Anterior cingulate cortex (tissue), 58 donors: ENCODE data around the gene MAGI1.
"Not testable (repeated sequence)": the region's sequence is repeated elsewhere in the genome, so short reads cannot be mapped to it uniquely, and the experiment has no call there.

Experiments used
- DNase-seq, 58 donors: peaks; one replicate each; lab custom pipeline; 2025; lab: John Stamatoyannopoulos, UW

Gene MAGI1

GRCh38 chr3:65531499-65531898 lies 507.2 kb downstream of the MAGI1 start:
- no peak for DNase-seq

DNA sequence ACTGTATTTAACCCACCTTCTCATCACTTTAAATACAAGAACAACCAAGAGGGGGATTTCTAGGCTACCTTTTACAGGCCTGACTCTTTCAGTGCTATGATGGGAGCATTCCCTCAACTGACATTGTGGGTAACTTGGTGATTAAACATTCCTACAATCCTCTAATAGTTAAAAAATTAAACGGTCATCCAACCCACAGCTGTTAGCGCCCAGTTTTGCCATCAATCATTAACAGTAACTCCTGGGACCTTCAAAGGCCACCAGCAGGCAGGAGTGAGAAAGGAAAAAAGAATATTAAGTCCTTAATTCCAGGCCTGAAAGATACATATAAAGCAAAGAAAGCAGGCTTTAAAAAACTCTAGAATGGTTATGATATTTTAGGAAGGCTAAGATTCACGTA lies 512.1 kb downstream of the MAGI1 start:
- DNase-seq, result no peak

DNA sequence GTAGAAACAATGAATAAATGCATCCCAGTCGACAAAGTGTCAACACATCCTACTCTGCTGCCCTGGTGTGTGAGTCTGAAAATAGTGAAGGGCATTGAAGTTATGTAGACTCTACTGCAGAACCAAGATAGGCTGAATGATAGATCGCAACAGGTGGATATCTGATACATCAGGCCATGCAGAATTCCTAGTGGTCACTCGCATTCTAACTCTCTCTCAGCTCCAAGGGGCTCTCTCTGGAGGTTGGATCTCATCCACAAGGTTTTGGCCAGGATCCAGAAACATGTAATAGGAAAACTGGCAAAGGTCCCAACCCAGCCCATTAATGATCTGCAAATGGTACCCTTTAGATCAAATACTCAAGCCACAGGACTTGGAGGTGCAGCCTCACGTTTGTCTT lies 514.1 kb downstream of the MAGI1 start:
- peak in 1 of 58 donors; percentile 1 for DNase-seq

DNA sequence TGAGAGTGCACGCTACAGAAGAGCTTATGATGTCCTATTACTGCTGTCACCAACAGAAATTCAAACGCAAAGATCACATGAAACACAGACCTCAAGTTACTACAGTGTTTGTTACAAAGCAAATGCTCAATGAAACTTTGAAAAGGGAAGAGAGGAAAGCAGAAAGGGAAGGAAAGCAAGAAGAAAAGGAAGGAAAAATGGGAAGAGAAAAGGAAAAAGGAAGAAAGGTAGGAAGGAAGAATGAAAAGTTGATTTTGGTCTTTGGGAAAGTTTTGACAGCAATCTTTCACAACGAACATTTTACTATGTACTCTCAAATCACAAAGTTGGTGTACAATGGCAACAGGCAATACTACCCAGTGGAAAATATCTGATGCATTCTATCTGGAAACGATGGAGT lies 514.8 kb downstream of the MAGI1 start:
- DNase-seq, result no peak

DNA sequence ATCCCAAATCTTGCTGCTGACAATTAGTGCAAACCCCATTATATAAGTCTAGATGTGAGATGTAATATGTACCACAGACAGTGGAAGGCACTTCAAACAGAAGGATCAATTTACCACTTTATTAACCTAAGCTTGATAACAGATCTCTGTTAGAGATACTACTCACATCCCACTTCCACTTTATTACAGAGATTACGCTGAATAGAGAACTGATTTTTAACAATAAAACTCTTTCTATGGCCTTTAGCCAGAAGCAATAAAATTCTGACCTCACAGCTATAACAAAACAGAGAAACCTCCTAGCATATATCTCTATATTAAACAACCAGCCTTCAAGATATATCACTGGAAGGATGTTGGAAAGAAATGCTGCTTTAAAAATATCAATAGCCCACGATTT lies 517.7 kb downstream of the MAGI1 start:
- no peak for DNase-seq

GRCh38 chr3:65516998-65517397 lies 521.7 kb downstream of the MAGI1 start:
- DNase-seq, result no peak

DNA sequence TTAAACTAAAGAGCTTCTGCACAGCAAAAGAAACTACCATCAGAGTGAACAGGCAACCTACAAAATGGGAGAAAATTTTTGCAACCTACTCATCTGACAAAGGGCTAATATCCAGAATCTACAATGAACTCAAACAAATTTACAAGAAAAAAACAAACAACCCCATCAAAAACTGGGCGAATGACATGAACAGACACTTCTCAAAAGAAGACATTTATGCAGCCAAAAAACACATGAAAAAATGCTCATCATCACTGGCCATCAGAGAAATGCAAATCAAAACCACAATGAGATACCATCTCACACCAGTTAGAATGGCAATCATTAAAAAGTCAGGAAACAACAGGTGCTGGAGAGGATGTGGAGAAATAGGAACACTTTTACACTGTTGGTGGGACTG lies 524.4 kb downstream of the MAGI1 start:
- not testable (repeated sequence) for DNase-seq

DNA sequence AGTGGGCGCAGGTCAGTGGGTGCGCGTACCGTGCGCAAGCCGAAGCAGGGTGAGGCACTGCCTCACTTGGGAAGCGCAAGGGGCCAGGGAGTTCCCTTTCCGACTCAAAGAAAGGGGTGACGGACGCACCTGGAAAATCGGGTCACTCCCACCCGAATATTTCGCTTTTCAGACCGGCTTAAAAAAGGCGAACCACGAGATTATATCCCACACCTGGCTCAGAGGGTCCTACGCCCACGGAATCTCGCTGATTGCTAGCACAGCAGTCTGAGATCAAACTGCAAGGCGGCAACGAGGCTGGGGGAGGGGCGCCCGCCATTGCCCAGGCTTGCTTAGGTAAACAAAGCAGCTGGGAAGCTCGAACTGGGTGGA lies 529.3 kb downstream of the MAGI1 start:
- not testable (repeated sequence) for DNase-seq

DNA sequence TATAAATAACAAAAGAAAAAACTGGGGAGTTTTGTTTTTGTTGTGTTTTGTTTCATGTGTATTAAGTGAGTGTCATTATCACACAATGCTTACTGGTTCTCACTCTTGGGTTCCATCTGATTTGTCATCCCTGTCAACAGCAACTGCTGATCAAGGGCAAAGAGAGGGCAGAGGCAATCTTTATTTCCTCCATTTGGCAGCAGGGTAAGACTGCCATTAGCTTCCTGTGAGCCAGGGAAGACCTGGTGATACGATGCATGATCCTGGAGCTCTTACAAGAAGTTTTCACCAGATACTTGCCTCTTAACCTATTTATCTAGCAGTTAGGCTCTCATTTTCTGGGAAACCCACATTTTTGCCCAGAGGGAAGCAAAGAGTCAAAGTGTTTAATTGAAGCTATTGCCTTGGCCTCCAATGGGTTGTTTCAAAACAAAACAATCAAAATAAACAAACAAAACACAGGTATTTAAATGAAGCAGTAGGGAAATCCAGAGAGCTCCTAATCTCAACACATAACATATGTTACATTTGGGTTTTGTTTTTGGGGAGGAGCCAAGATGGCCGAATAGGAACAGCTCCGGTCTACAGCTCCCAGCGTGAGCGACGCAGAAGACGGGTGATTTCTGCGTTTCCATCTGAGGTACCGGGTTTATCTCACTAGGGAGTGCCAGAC lies 529.8 kb downstream of the MAGI1 start:
- no peak for DNase-seq

- DNase-seq, result no peak
These were observed 531.3 kb downstream of the MAGI1 start for GRCh38 chr3:65507437-65507836.

DNA sequence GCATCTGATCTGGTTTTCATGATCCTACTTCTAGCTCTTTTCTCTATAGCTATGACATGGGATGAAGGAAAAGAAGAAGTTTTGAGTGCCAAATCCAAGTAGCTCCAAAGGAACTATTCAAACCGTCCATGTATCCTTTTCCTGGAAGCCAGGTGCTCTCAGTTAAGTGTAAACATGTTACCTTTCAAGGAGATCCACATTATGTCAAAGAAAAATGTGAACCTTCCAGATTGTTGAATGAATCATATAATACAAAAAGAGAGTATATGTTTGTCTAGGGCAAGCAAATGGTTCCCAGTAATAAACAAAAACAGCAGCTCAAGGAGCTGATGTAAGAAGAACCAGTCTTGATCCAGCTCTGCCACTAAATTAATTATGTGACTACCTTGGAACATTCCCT lies 534.9 kb downstream of the MAGI1 start:
- DNase-seq, result no peak

DNA sequence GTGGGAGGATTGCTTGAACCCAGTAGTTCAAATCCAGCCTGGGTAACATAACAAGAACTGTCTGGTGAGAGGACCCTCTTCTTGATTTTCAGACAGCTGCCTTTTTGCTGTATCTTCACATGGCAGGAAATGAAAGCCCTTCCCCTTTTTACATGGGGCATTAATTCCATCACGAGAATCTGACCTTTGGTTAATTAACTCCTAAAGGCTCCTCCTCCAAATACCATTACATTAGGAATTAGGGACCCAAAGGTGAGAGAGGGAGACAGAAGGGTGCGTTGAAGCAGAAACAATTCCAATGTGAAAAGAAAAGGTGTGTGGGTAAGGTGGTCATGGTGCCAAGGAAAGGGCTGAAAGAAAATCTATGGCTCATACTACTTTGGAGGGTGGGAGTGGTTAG lies 536.2 kb downstream of the MAGI1 start:
- DNase-seq, result no peak

DNA sequence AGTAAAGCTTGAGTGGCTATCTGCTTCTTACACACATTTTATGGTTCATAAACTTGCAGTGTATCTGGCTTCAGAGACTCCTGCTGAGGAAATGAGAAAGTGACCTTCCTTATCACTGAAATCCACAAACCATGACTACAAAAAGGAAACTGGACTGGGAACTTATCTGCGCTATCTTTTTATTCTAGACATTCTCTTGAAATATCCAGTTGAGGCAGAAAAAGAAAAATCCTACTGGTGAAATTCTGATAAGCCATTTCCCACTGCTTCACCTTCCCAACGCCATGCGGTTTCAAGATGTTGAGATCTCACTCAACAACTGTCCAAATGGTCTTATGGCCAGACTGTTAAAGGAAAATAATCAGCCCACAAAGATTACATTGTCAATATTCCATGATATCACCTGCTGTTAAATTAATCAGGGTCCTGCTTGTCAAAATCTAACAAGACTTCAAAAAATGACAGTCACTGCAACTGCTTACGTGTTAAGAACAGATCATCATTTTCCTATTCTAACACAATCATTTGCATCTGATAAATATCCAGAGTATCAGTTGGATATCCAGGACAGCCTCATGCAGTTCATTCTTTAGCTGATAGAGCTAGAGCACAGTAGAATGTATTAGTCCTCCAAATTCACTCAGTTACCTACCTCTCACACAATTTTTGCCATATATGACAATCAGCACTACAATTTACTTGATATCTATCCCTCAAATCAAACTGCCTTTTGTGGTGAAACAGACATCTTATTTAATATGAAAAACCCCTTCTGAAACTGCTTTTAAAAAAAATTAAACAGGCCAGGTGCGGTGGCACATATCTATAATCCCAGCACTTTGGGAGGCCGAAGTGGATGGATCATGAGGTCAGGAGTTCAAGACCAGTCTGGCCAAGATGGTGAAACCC lies 538.1 kb downstream of the MAGI1 start:
- DNase-seq, result no peak

DNA sequence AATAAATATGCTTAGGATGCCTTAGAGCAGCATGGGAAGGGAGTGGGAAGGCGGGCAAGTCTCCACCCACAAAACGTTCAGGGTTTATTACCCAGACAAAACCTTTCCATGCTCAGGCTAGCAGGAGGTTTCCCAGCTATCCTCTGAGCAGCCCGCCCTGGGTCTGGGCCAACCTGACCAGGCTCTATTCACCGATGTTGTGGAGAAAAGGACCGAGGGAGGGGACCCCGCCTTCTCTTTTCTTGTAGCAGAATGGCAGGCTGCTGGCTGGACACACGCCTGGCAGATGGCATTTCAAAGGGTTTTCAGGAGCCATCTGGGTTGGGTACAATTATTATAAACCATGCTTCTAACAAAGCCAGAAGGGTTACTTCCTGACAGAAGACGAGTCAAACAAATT lies 540.9 kb downstream of the MAGI1 start:
- DNase-seq, result peak in 43 of 58 donors; percentile 4 to 70 (median 35)

DNA sequence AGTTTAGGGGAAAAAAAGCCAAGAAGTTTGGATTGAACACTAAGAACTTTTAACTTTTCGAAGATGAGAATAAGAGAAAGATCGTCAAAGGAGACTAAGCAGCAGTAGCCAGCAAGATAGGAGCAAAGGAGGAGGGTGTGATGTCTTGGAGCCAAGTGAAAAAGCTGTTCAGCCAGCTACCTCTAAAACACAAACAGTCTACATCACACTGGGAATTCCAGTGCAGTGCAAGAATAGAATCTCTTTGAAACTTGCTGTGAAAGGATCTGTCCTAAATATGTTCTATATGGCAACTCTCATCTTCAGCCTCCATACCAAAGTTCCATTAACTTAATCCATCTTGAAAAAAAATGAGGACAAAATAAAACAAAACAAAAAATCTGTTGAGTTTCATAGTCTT lies 541.5 kb downstream of the MAGI1 start:
- no peak for DNase-seq

DNA sequence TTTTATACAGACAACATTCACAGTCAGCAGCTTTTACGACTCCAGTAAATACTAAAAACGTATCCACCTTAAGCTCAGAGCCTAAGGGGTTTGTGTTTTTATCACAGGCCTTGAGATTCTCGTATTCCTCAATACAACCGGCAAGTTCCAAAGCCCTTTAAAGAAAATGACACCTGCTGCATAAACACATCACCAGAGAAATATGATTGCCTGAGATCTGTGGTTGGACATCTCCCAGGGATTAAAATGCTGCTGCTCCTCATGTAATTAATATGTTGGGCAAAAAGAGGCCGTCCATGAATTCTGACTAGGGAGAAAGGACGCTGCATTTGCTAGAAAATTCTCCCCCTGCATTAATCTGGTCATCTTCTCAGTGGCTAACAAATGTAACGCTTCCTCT lies 544.8 kb downstream of the MAGI1 start:
- no peak for DNase-seq

DNA sequence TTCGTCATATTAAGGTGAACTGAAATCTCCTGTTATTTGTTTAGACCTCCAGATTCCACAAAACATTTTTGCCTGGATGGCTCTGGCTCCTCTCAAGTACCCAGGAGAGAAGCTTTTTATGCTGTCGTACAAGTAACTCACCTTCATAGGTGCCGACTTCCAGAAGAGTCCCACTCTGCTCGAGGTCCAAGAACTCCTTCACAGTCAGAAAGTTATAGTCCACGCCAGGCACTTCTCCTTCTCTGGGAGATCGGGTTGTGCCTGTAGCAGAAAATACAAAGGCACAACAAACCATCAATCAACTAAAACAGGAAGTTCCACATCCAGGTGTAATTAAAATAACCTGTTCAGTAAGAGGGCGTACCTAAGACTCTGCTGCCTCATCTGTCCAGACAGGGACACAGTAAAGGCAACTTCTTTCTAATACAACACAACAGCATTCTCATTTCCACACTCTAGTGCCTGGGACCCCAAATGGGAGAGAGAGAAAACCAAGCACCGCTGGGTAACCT lies 545.3 kb downstream of the MAGI1 start:
- no peak for DNase-seq

DNA sequence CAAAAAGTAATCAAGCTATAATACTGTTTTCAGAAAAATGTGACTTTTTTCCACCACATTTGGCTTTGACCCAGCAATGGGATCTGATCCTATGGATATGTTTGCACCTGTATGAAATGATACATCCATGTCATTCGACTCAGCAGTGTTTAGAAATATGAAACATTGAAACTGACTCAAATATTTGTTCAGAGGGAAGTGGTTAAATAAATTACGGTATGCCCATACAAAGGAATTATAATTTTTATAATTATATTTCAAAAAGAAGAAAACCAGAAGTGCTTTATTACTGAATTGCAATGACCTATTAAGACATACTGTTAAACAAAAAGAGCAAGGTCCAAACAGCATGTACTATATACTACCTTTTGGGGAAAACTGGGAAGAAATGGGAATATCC lies 546.5 kb downstream of the MAGI1 start:
- no peak for DNase-seq

GRCh38 chr3:65490114-65490513 lies 548.6 kb downstream of the MAGI1 start:
- DNase-seq, result no peak

- no peak for DNase-seq
These were observed 549.5 kb downstream of the MAGI1 start for GRCh38 chr3:65489253-65489652.

GRCh38 chr3:65485826-65486469 lies 552.8 kb downstream of the MAGI1 start:
- peak in 9 of 58 donors; percentile 7 to 62 (median 19) for DNase-seq
